Stomach (tissue), 9 donors: ENCODE measurements around the gene ZNHIT1. TPM values are rescaled to one million over a fixed set of nuclear protein-coding genes. Genes with fewer than 3 reads are reported as not detected.

Source experiments
- DNase-seq, 2 donors: peaks; one replicate each; pipeline versions ENCODE4 v3.0.0 to v3.0.0-alpha.2; 2013 to 2019
- H3K27ac ChIP-seq, 5 donors: fragments of 200-600 bp in 4 of 5; sonication (generic) in 4 of 5; one replicate each; pipeline ENCODE4 v1.5.1; 2013 to 2019; ENCODE audit warnings: mild to moderate bottlenecking in 1 of 5, moderate library complexity in 1 of 5
- H3K27me3 ChIP-seq, 3 donors: fragments of 200-600 bp; sonication (generic); one replicate each; pipeline ENCODE4 v1.5.1; 2017 to 2019; ENCODE audit warnings: mixed run types in 1 of 3
- H3K36me3 ChIP-seq, 4 donors: fragments of 200-600 bp; sonication (generic); 1 replicate in 3 of 4; 2 replicates in 1 of 4; pipeline ENCODE4 v1.5.1; 2016 to 2019
- H3K4me1 ChIP-seq, 4 donors: fragments of 200-600 bp; sonication (generic); one replicate each; pipeline ENCODE4 v1.5.1; 2016 to 2019
- H3K4me3 ChIP-seq, 4 donors: fragments of 200-600 bp; sonication (generic) in 3 of 4; one replicate each; pipeline ENCODE4 v1.5.1; 2016 to 2019; ENCODE audit warnings: mild to moderate bottlenecking in 1 of 4
- H3K9me3 ChIP-seq, 4 donors: fragments of 200-600 bp; sonication (generic); one replicate each; pipeline ENCODE4 v1.5.1; 2016 to 2019
- EP300 ChIP-seq: sonication (generic); formaldehyde crosslinking; IDR thresholded peaks from one replicate; pipeline ENCODE4 v1.6.1; 2017; ENCODE audit warnings: antibody characterized with exemption
- POLR2A ChIP-seq, 4 donors: fragments of 450-650 bp; IDR thresholded peaks; one replicate each; pipeline ENCODE4 v1.6.1; 2016; ENCODE audit warnings: antibody characterized with exemption in 4 of 4, control low read depth in 2 of 4, mild to moderate bottlenecking in 1 of 4, moderate library complexity in 1 of 4
- POLR2AphosphoS5 ChIP-seq, 3 donors: sonication (generic); formaldehyde crosslinking; IDR thresholded peaks; one replicate each; pipeline ENCODE4 v1.6.1; 2016; ENCODE audit warnings: antibody characterized with exemption in 3 of 3
- WGBS, 5 donors: extraction: QIAGEN DNeasy Blood & Tissue Kit in 3 of 5; methylation state at CpG; one replicate each; pipeline versions ENCODE4 v1.1.5 to v1.1.7; 2013 to 2018; 5-methylcytosine and 5-hydroxymethylcytosine counted together
- intact Hi-C: fragments of 100-400 bp; cut with DNase I; formaldehyde crosslinking; loops from one replicate; pipeline ENCODE4 v1.15.1; 2023; ENCODE audit warnings: low total_unique reads
- polyA plus RNA-seq, 3 donors: library from polyadenylated mRNA; stranded (reverse); fragments of 200-250 nt; gene quantifications; one replicate each; pipeline ENCODE4 v1.2.3, GENCODE V29; 2013
- total RNA-seq, 5 donors: library from RNA; depleted of rRNA; stranded (reverse); fragments of >200 nt; gene quantifications; one replicate each; pipeline versions ENCODE4 v1.1.0 to v1.2.3, GENCODE V29; 2014 to 2016
- TF ChIP-seq, protein P1 (sequence below), 7 experiments: fragments of 450-650 bp in 4 of 7; fragments of 200-600 bp in 3 of 7; sonication (generic) in 3 of 7; IDR thresholded peaks; one replicate each; pipeline ENCODE4 v1.5.1; 2016 to 2019; ENCODE audit warnings: antibody characterized with exemption in 7 of 7, control low read depth in 2 of 7, mild to moderate bottlenecking in 1 of 7
- donor health status: healthy with polysubstance abuse.
- donor health status: Bipolar disorder and iron deficiency.
- donor health status: healthy.

The ZNHIT1 gene
- total and polyA plus RNA-seq, 8 donors: 22.8 to 170 (median 115) TPM

GRCh38 chr7:101175664-101176063, 42.3 kb upstream of the ZNHIT1 start:
- WGBS, 5 donors: 29 to 39% (median 34%) methylated on average over 3 of the region's 3 CpGs
- Histone ChIP-seq H3K27ac (no peak overlapping the region), H3K9me3 (no peaks in the 10 kb centered on the region), H3K36me3 (no peaks in the 10 kb centered on the region), H3K27me3 (peaks cover 42 to 100% (median 100%) of the 10 kb centered on the region in 3 donors), H3K4me1 (peaks cover 36 to 52% (median 48%) of the 10 kb centered on the region in 4 donors), H3K4me3 (no peak overlapping the region)
- intact Hi-C loops: no loop called here
- TF ChIP-seq EP300 (no peak), POLR2A (IDR thresholded peaks at IDR 0.05) (no peak), POLR2AphosphoS5 (IDR thresholded peaks at IDR 0.05) (no peak)
- TF ChIP-seq, protein P1, sequence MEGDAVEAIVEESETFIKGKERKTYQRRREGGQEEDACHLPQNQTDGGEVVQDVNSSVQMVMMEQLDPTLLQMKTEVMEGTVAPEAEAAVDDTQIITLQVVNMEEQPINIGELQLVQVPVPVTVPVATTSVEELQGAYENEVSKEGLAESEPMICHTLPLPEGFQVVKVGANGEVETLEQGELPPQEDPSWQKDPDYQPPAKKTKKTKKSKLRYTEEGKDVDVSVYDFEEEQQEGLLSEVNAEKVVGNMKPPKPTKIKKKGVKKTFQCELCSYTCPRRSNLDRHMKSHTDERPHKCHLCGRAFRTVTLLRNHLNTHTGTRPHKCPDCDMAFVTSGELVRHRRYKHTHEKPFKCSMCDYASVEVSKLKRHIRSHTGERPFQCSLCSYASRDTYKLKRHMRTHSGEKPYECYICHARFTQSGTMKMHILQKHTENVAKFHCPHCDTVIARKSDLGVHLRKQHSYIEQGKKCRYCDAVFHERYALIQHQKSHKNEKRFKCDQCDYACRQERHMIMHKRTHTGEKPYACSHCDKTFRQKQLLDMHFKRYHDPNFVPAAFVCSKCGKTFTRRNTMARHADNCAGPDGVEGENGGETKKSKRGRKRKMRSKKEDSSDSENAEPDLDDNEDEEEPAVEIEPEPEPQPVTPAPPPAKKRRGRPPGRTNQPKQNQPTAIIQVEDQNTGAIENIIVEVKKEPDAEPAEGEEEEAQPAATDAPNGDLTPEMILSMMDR (IDR thresholded peaks at IDR 0.05): no peak
- DNase-seq: no peak

GRCh38 chr7:101177644-101178043, 40.3 kb upstream of the ZNHIT1 start:
- H3K4me1 ChIP-seq: peaks cover 24 to 44% (median 35%) of the 10 kb centered on the region in 4 donors
- 56 to 65% (median 60%) methylated on average over 1 to 2 of the region's 2 CpGs for WGBS, 5 donors
- H3K36me3 ChIP-seq: no peaks in the 10 kb centered on the region

GRCh38 chr7:101179117-101179516, 38.8 kb upstream of the ZNHIT1 start:
- Histone ChIP-seq H3K4me1 (peaks cover 11 to 31% (median 20%) of the 10 kb centered on the region in 4 donors), H3K4me3 (no peak overlapping the region), H3K27ac (no peak overlapping the region), H3K36me3 (no peaks in the 10 kb centered on the region), H3K27me3 (peaks cover 23 to 97% (median 85%) of the 10 kb centered on the region in 3 donors), H3K9me3 (no peaks in the 10 kb centered on the region)
- 1 to 4% (median 2%) methylated on average over 19 to 20 of the region's 20 CpGs for WGBS, 5 donors
- TF ChIP-seq, protein P1 (IDR thresholded peaks at IDR 0.05): no peak
- no peak for TF ChIP-seq POLR2AphosphoS5 (IDR thresholded peaks at IDR 0.05)
- TF ChIP-seq EP300: no peak
- TF ChIP-seq POLR2A (IDR thresholded peaks at IDR 0.05): no peak
- peak in 1 of 2 donors; percentile 36 for DNase-seq
- intact Hi-C loops: no loop called here

More at GRCh38 chr7:101177644-101178043, 40.3 kb upstream of the ZNHIT1 start:
- TF ChIP-seq, protein P1 (IDR thresholded peaks at IDR 0.05): no peak
- TF ChIP-seq POLR2AphosphoS5 (IDR thresholded peaks at IDR 0.05) (no peak), EP300 (no peak), POLR2A (IDR thresholded peaks at IDR 0.05) (no peak)
- Histone ChIP-seq H3K4me3 (no peak overlapping the region), H3K27ac (no peak overlapping the region), H3K27me3 (peaks cover 25 to 100% (median 99%) of the 10 kb centered on the region in 3 donors), H3K9me3 (no peaks in the 10 kb centered on the region)
- intact Hi-C loops: no loop called here
- DNase-seq: no peak

- Histone ChIP-seq H3K36me3 (no peaks in the 10 kb centered on the region), H3K9me3 (no peaks in the 10 kb centered on the region), H3K27me3 (peaks cover 23 to 97% (median 79%) of the 10 kb centered on the region in 3 donors), H3K4me1 (peaks cover 10 to 25% (median 15%) of the 10 kb centered on the region in 4 donors), H3K27ac (no peak overlapping the region), H3K4me3 (peak overlapping the region in 2 of 4 donors; percentile 10 to 15)
- TF ChIP-seq POLR2A (IDR thresholded peaks at IDR 0.05): no peak
- TF ChIP-seq, protein P1 (IDR thresholded peaks at IDR 0.05): no peak
- TF ChIP-seq EP300: no peak
- no peak for TF ChIP-seq POLR2AphosphoS5 (IDR thresholded peaks at IDR 0.05)
- intact Hi-C loops: no loop called here
- DNase-seq: no peak
- 0 to 15% (median 2%) methylated on average over 4 to 27 of the region's 27 CpGs for WGBS, 5 donors
Measured at GRCh38 chr7:101179713-101180112, 38.3 kb upstream of the ZNHIT1 start.
